GM19463 (cell line): ENCODE measurements around the gene MRPS2.

ENCODE experiments used
- ATAC-seq: cut with Tn5 transposase; IDR thresholded peaks from one replicate; pipeline ENCODE4 v1.9.1; 2021; ENCODE audit warnings: mild to moderate bottlenecking, moderate library complexity; ENCODE audit not compliant: unreplicated experiment

Gene MRPS2

GRCh38 chr9:135480071-135480939 lies 20.2 kb upstream of the MRPS2 start:
- ATAC-seq = no peak

- ATAC-seq = no peak
Observed at GRCh38 chr9:135480940-135481310, 19.6 kb upstream of the MRPS2 start.

- no peak for ATAC-seq
Observed at GRCh38 chr9:135482015-135482754, 18.3 kb upstream of the MRPS2 start.

- no peak for ATAC-seq
Observed at GRCh38 chr9:135484460-135485277, 15.8 kb upstream of the MRPS2 start.

- ATAC-seq = no peak
Observed at GRCh38 chr9:135485385-135485784, 15.1 kb upstream of the MRPS2 start.

GRCh38 chr9:135485832-135486231 lies 14.7 kb upstream of the MRPS2 start:
- no peak for ATAC-seq

GRCh38 chr9:135486267-135487065 lies 14.0 kb upstream of the MRPS2 start:
- ATAC-seq = no peak

GRCh38 chr9:135487281-135488012 lies 13.0 kb upstream of the MRPS2 start:
- ATAC-seq = no peak

GRCh38 chr9:135488013-135488330 lies 12.5 kb upstream of the MRPS2 start:
- no peak for ATAC-seq

- ATAC-seq = no peak
Observed at GRCh38 chr9:135488527-135488926, 12.0 kb upstream of the MRPS2 start.

GRCh38 chr9:135489188-135489906 lies 11.1 kb upstream of the MRPS2 start:
- no peak for ATAC-seq

GRCh38 chr9:135490166-135490870 lies 10.2 kb upstream of the MRPS2 start:
- no peak for ATAC-seq

GRCh38 chr9:135490980-135491464 lies 9.5 kb upstream of the MRPS2 start:
- ATAC-seq = no peak

GRCh38 chr9:135491764-135492163 lies 8.7 kb upstream of the MRPS2 start:
- ATAC-seq = no peak

- no peak for ATAC-seq
Observed at GRCh38 chr9:135492886-135493669, 7.4 kb upstream of the MRPS2 start.

- ATAC-seq = no peak
Observed at GRCh38 chr9:135494791-135495559, 5.5 kb upstream of the MRPS2 start.
